GM12873 (cell line): ENCODE results near the gene ERC2.

Experiments
- CTCF ChIP-seq: IDR thresholded peaks from 2 replicates; pipeline ENCODE4 v1.5.1; 2012; ENCODE audit warnings: low read depth, mild to moderate bottlenecking, moderate library complexity, low read length, control low read depth; ENCODE audit not compliant: insufficient read depth; ENCODE audit errors: missing control alignments

Gene ERC2

GRCh38 chr3:55766753-55767152, 701.5 kb downstream of the ERC2 start:
- TF ChIP-seq CTCF: no peak

- no peak for TF ChIP-seq CTCF
These were observed 702.2 kb downstream of the ERC2 start for GRCh38 chr3:55765906-55766701.

GRCh38 chr3:55765398-55765797, 702.9 kb downstream of the ERC2 start:
- TF ChIP-seq CTCF: no peak

- no peak for TF ChIP-seq CTCF
These were observed 711.3 kb downstream of the ERC2 start for GRCh38 chr3:55756976-55757375.

GRCh38 chr3:55755516-55756205, 712.6 kb downstream of the ERC2 start:
- no peak for TF ChIP-seq CTCF

- TF ChIP-seq CTCF: no peak
These were observed 715.4 kb downstream of the ERC2 start for GRCh38 chr3:55752911-55753310.

GRCh38 chr3:55751730-55752129, 716.5 kb downstream of the ERC2 start:
- TF ChIP-seq CTCF: no peak
